Right lobe of liver (tissue), 6 donors: ENCODE results near the gene FHOD1. TPM values are rescaled to one million over a fixed set of nuclear protein-coding genes. Genes with fewer than 3 reads are reported as not detected.

Experiments used
- ATAC-seq, 4 donors: fragments of 200-7000 bp; cut with Tn5 transposase; one replicate each; pipeline ENCODE4 v1.9.1; 2020; ENCODE audit warnings: mild to moderate bottlenecking in 4 of 4, moderate library complexity in 4 of 4
- DNase-seq, 3 donors: peaks; one replicate each; pipeline ENCODE4 v3.0.0-alpha.2; 2020
- H3K27ac ChIP-seq, 3 donors: fragments of 200-600 bp; one replicate each; pipeline ENCODE4 v1.8.0; 2022
- H3K27me3 ChIP-seq, 2 donors: fragments of 200-600 bp; one replicate each; pipeline ENCODE4 v1.8.0; 2022
- H3K36me3 ChIP-seq, 4 donors: fragments of 200-600 bp; sonication (generic) in 1 of 4; one replicate each; pipeline versions ENCODE4 v1.5.1 to v1.8.0; 2017 to 2022; ENCODE audit warnings: control low read depth in 1 of 4
- H3K4me1 ChIP-seq, 4 donors: fragments of 200-600 bp; sonication (generic) in 1 of 4; one replicate each; pipeline versions ENCODE4 v1.5.1 to v1.8.0; 2017 to 2022; ENCODE audit warnings: control low read depth in 1 of 4
- H3K4me3 ChIP-seq, 3 donors: fragments of 200-600 bp; one replicate each; pipeline ENCODE4 v1.8.0; 2022
- H3K9me3 ChIP-seq, 4 donors: fragments of 200-600 bp; sonication (generic) in 1 of 4; one replicate each; pipeline versions ENCODE4 v1.5.1 to v1.8.0; 2017 to 2022; ENCODE audit warnings: control low read depth in 1 of 4
- POLR2A ChIP-seq: fragments of 450-650 bp; IDR thresholded peaks from one replicate; pipeline ENCODE4 v1.6.1; 2017; ENCODE audit warnings: antibody characterized with exemption, mild to moderate bottlenecking
- WGBS: methylation state at CpG from one replicate; pipeline ENCODE4 v1.1.6; 2018; ENCODE audit warnings: low coverage, low lambda C conversion rate; ENCODE audit not compliant: insufficient coverage; ENCODE audit errors: missing lambda C conversion rate; 5-methylcytosine and 5-hydroxymethylcytosine counted together
- intact Hi-C, 2 donors: fragments of 100-400 bp; cut with DNase I; formaldehyde crosslinking; loops; one replicate each; pipeline versions ENCODE4 v1.11.2 to v1.14.1; 2022
- total RNA-seq, 6 experiments: library from RNA; depleted of rRNA in 2 of 6; stranded (reverse); fragments of >200 nt in 2 of 6; fragmentation: NEBNext Ultra II Directional in 3 of 6; extraction: Animal tissue kit (Norgen Biotek cat#: 25700) in 3 of 6; gene quantifications; one replicate each; pipeline versions ENCODE4 v1.1.0 to v1.2.4, GENCODE V29; 2016 to 2023
- TF ChIP-seq, protein P1 (sequence below), 4 donors: fragments of 200-600 bp in 3 of 4; fragments of 450-650 bp in 1 of 4; IDR thresholded peaks; one replicate each; pipeline versions ENCODE4 v1.5.1 to v1.8.0; 2016 to 2022; ENCODE audit warnings: antibody characterized with exemption in 4 of 4, mild to moderate bottlenecking in 2 of 4
- donor health status: DM: no; HTN: yes; CAD: no.
- donor health status: DM: no; HTN: no; CAD: no.
- donor health status: DM: no; HTN: no; CAD: no.
- donor health status: DM: no; HTN: yes; CAD: no.
- donor health status: DM: no; HTN: yes; CAD: no.

FHOD1 gene
- total RNA-seq, 6 experiments from 2014 or later: 2.3 to 9.6 (median 3.5) TPM

DNA sequence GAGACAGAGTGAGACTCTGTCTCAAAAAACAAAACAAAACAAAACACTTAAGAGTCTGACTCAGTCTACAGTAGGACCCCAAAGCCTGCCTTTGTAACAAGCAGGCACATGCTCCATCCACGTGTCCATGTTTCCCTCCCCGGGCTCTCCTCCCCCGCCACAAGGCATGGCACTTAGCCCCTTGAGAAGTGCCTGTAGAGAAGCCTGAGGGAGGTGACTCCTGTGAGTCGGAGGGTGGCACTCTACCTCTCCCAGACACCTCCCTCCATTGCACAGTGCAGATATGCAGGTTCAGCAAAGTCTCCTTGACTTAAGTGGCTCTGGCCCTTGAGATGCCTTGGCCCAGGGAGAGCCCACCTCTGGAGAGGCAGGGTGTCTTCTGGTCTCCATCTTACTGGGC is 6.8 kb downstream of the FHOD1 start:
- Histone ChIP-seq H3K36me3 (no peaks in the 10 kb centered on the region), H3K4me3 (no peak overlapping the region), H3K27me3 (no peaks in the 10 kb centered on the region), H3K4me1 (peaks cover 0 to 23% (median 0%) of the 10 kb centered on the region in 4 donors), H3K27ac (no peak overlapping the region), H3K9me3 (no peaks in the 10 kb centered on the region)
- 40% methylated on average over 1 of the region's 4 CpGs for WGBS
- intact Hi-C loops: no loop called here
- ATAC-seq (no peak), DNase-seq (peak in 1 of 3 donors; percentile 11)
- TF ChIP-seq, protein P1, sequence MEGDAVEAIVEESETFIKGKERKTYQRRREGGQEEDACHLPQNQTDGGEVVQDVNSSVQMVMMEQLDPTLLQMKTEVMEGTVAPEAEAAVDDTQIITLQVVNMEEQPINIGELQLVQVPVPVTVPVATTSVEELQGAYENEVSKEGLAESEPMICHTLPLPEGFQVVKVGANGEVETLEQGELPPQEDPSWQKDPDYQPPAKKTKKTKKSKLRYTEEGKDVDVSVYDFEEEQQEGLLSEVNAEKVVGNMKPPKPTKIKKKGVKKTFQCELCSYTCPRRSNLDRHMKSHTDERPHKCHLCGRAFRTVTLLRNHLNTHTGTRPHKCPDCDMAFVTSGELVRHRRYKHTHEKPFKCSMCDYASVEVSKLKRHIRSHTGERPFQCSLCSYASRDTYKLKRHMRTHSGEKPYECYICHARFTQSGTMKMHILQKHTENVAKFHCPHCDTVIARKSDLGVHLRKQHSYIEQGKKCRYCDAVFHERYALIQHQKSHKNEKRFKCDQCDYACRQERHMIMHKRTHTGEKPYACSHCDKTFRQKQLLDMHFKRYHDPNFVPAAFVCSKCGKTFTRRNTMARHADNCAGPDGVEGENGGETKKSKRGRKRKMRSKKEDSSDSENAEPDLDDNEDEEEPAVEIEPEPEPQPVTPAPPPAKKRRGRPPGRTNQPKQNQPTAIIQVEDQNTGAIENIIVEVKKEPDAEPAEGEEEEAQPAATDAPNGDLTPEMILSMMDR (IDR thresholded peaks at IDR 0.05): no peak
- TF ChIP-seq POLR2A: no peak

- Histone ChIP-seq H3K9me3 (no peaks in the 10 kb centered on the region), H3K4me1 (peaks cover 0 to 14% (median 0%) of the 10 kb centered on the region in 4 donors), H3K27me3 (no peaks in the 10 kb centered on the region), H3K4me3 (no peak overlapping the region), H3K27ac (no peak overlapping the region), H3K36me3 (no peaks in the 10 kb centered on the region)
- no CpG with 5 or more reads among the region's 9 CpGs for WGBS
- TF ChIP-seq POLR2A: no peak
- TF ChIP-seq, protein P1 (IDR thresholded peaks at IDR 0.05): no peak
- intact Hi-C loops: no loop called here
- ATAC-seq (no peak), DNase-seq (peak in 1 of 3 donors; percentile 19)
Measured at GRCh38 chr16:67238806-67239470, 8.3 kb downstream of the FHOD1 start.

DNA sequence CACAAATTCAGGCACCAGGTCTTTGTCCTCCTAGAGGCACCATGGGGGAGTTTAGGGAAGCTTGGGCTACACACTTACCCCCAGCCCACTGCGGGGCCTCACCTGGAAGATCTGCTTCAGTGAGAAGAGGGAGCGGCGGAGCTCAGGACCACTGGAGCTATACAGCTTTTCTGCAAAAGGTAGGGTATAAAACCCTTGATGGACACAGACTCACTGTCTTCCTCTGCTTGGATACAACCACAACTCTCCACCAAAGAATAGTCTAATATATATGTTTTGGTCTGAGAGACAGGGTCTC is 9.1 kb downstream of the FHOD1 start:
- no peaks in the 10 kb centered on the region for H3K36me3 ChIP-seq
- H3K4me3 ChIP-seq: no peak overlapping the region
- no peak for ATAC-seq
- WGBS: no CpG with 5 or more reads among the region's 3 CpGs
- TF ChIP-seq, protein P1 (IDR thresholded peaks at IDR 0.05): no peak
- TF ChIP-seq POLR2A: no peak
- H3K4me1 ChIP-seq: peaks cover 0 to 14% (median 0%) of the 10 kb centered on the region in 4 donors
- intact Hi-C loops: no loop called here
- no peaks in the 10 kb centered on the region for H3K27me3 ChIP-seq
- H3K9me3 ChIP-seq: no peaks in the 10 kb centered on the region
- H3K27ac ChIP-seq: no peak overlapping the region
- DNase-seq: no peak

DNA sequence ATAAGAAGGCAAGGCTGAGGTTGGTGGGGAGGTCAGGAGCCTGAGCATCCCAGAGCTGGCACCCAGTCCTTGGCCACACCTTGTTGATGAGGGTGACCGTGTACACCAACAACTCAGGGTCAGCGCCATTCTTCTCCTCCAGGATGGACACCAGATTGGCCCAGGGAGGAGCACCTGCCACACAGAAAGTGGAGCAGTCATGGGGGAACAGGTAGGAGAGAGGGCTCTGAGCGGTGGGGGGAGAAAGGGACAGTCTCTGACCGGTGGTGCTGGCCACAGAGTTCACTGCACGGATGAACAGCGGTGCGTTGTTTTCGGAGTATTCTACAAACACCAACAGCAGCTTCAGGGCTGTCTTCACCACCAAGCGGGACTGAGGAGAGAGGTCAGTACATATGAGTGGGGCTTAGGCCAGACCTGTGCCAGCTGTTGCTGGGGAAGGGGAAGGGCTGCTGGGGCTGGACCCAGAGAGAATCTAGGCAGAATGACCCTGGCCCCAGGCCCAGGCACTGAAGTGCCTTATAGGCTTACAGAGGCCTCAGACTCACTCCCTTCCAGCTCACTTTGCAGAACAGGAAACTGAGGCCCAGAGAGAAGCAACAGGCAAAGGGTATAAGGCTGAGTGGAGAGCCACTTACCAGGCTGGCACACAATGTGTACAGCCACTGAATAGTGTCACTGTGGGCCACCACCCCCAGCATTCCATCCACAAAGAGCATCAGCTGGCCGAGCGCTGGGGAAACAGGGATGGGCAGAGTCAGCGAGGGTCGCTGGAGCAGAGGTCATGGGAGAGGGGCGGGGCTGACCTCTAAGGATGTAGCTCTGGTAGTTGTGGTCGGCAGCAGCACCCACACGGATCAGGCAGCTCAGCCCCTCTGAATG is 9.6 kb downstream of the FHOD1 start:
- H3K4me1 ChIP-seq: peaks cover 0 to 14% (median 0%) of the 10 kb centered on the region in 4 donors
- no peak for ATAC-seq
- TF ChIP-seq, protein P1 (IDR thresholded peaks at IDR 0.05): no peak
- no peak for TF ChIP-seq POLR2A
- H3K9me3 ChIP-seq: no peaks in the 10 kb centered on the region
- no peaks in the 10 kb centered on the region for H3K27me3 ChIP-seq
- H3K36me3 ChIP-seq: no peaks in the 10 kb centered on the region
- WGBS: 80% methylated on average over 1 of the region's 16 CpGs
- H3K4me3 ChIP-seq: no peak overlapping the region
- intact Hi-C loops: no loop called here
- no peak overlapping the region for H3K27ac ChIP-seq
- DNase-seq: peak in 1 of 3 donors; percentile 44
